ENCODE results near the gene UNKL.

Gene UNKL

DNA sequence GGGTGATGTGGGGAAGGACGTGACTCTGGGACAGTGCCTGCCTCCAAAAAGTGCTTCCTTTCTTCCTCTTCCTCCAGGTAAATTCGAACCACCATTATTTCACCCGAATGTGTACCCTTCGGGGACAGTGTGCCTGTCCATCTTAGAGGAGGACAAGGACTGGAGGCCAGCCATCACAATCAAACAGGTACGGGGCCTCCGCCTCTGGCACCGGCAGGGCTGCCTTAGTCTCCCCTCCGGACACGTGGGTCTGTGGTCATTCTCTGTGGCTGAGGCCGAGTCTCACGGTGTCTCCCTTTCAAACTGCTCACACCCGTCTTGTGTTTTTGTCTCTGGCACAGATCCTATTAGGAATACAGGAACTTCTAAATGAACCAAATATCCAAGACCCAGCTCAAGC lies 94.4 kb downstream of the UNKL start:
- TF ChIP-seq, protein P1, sequence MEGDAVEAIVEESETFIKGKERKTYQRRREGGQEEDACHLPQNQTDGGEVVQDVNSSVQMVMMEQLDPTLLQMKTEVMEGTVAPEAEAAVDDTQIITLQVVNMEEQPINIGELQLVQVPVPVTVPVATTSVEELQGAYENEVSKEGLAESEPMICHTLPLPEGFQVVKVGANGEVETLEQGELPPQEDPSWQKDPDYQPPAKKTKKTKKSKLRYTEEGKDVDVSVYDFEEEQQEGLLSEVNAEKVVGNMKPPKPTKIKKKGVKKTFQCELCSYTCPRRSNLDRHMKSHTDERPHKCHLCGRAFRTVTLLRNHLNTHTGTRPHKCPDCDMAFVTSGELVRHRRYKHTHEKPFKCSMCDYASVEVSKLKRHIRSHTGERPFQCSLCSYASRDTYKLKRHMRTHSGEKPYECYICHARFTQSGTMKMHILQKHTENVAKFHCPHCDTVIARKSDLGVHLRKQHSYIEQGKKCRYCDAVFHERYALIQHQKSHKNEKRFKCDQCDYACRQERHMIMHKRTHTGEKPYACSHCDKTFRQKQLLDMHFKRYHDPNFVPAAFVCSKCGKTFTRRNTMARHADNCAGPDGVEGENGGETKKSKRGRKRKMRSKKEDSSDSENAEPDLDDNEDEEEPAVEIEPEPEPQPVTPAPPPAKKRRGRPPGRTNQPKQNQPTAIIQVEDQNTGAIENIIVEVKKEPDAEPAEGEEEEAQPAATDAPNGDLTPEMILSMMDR (IDR thresholded peaks at IDR 0.05; ENCODE audit: insufficient read depth, low read length, poor library complexity, severe bottlenecking) = no peak
- no peak for TF ChIP-seq EZH2phosphoT487 (conservative IDR thresholded peaks at IDR 0.05; ENCODE audit: low read length)
- Histone ChIP-seq H3K79me2 (ENCODE audit: insufficient read depth, low read length) (peaks cover 20% of the 10 kb centered on the region), H3K36me3 (ENCODE audit: low read length) (peaks cover 4% of the 10 kb centered on the region; the same call in 1 of the 2 replicates), H3K27me3 (ENCODE audit: low read length) (no peaks in the 10 kb centered on the region), H3K4me2 (ENCODE audit: low read depth, low read length, poor library complexity, severe bottlenecking) (no peak overlapping the region), H3K27ac (ENCODE audit: low read depth, low read length) (no peak overlapping the region), H3K4me3 (ENCODE audit: insufficient read depth, low read length, poor library complexity, severe bottlenecking) (no peak overlapping the region), H4K20me1 (ENCODE audit: low read depth, low read length) (no peaks in the 10 kb centered on the region), H3K9me2 (replicated peaks; ENCODE audit: insufficient read depth, low read length) (no peaks in the 10 kb centered on the region), H3K9me3 (ENCODE audit: insufficient read depth, low read length) (no peaks in the 10 kb centered on the region), H2AFZ (ENCODE audit: low read depth, low read length, severe bottlenecking) (no peak overlapping the region), H3F3A (ENCODE audit: insufficient read depth) (0 out of 2 replicates have a peak, but pooled peaks cover 3% of the 10 kb centered on the region), H3K9ac (ENCODE audit: low read length) (no peak overlapping the region)

DNA sequence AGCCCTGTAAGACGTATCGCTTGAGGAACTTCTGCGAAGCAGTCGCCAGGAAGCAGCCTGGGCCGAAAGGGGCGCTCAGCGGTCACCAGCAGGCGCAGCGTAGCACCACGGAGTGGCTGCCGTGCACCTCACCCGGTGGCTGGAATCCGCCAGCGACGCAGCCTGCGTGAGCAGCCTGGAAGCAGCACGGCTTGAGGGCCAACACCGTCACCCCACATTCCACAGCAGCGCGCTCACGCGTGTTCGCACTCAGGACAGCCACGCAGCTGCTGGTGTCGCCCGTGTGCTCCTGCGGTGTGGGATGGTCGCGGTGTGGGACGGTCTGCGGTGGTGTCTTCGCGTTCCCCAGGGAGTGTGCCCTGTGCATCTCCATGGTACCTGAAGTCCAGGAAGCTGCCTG lies 95.5 kb downstream of the UNKL start:
- no peaks in the 10 kb centered on the region for H3K9me3 ChIP-seq (ENCODE audit: insufficient read depth, low read length)
- H3K9me2 ChIP-seq (replicated peaks; ENCODE audit: insufficient read depth, low read length) = no peaks in the 10 kb centered on the region
- no peak overlapping the region for H3K27ac ChIP-seq (ENCODE audit: low read depth, low read length)
- no peak overlapping the region for H3K9ac ChIP-seq (ENCODE audit: low read length)
- no peak for TF ChIP-seq EZH2phosphoT487 (conservative IDR thresholded peaks at IDR 0.05; ENCODE audit: low read length)
- TF ChIP-seq, protein P1 (IDR thresholded peaks at IDR 0.05; ENCODE audit: insufficient read depth, low read length, poor library complexity, severe bottlenecking) = no peak
- no peaks in the 10 kb centered on the region for H3K27me3 ChIP-seq (ENCODE audit: low read length)
- no peak overlapping the region for H3K4me3 ChIP-seq (ENCODE audit: insufficient read depth, low read length, poor library complexity, severe bottlenecking)
- no peak overlapping the region for H3K4me2 ChIP-seq (ENCODE audit: low read depth, low read length, poor library complexity, severe bottlenecking)
- peaks cover 4% of the 10 kb centered on the region; the same call in 1 of the 2 replicates for H3K36me3 ChIP-seq (ENCODE audit: low read length)
- H3F3A ChIP-seq (ENCODE audit: insufficient read depth) = no peaks in the 10 kb centered on the region
- no peaks in the 10 kb centered on the region; the same call in 1 of the 2 replicates for H4K20me1 ChIP-seq (ENCODE audit: low read depth, low read length)
- peaks cover 30% of the 10 kb centered on the region for H3K79me2 ChIP-seq (ENCODE audit: insufficient read depth, low read length)
- H2AFZ ChIP-seq (ENCODE audit: low read depth, low read length, severe bottlenecking) = no peak overlapping the region

DNA sequence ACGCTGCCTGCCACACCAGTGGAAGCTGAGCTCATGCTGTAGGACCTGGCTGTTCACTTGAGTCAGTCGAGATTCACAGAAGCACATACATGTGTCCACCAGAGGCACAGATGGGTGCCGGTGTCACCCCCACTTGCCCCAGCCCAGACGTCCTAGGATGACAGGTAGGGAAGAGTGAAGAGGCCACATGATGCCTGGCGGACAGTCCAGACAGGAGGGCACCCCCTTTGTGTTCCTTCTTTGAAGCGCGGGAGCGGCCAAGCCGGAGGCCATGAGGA lies 96.3 kb downstream of the UNKL start:
- Histone ChIP-seq H3K27ac (ENCODE audit: low read depth, low read length) (no peak overlapping the region), H2AFZ (ENCODE audit: low read depth, low read length, severe bottlenecking) (no peak overlapping the region), H4K20me1 (ENCODE audit: low read depth, low read length) (no peaks in the 10 kb centered on the region; the same call in 1 of the 2 replicates), H3K36me3 (ENCODE audit: low read length) (peaks cover 4% of the 10 kb centered on the region; the same call in 1 of the 2 replicates), H3K9ac (ENCODE audit: low read length) (no peak overlapping the region), H3F3A (ENCODE audit: insufficient read depth) (no peaks in the 10 kb centered on the region), H3K4me2 (ENCODE audit: low read depth, low read length, poor library complexity, severe bottlenecking) (no peak overlapping the region), H3K4me3 (ENCODE audit: insufficient read depth, low read length, poor library complexity, severe bottlenecking) (no peak overlapping the region), H3K9me2 (replicated peaks; ENCODE audit: insufficient read depth, low read length) (no peaks in the 10 kb centered on the region), H3K79me2 (ENCODE audit: insufficient read depth, low read length) (peaks cover 38% of the 10 kb centered on the region), H3K27me3 (ENCODE audit: low read length) (no peaks in the 10 kb centered on the region), H3K9me3 (ENCODE audit: insufficient read depth, low read length) (no peaks in the 10 kb centered on the region)
- TF ChIP-seq, protein P1 (IDR thresholded peaks at IDR 0.05; ENCODE audit: insufficient read depth, low read length, poor library complexity, severe bottlenecking) = no peak
- no peak for TF ChIP-seq EZH2phosphoT487 (conservative IDR thresholded peaks at IDR 0.05; ENCODE audit: low read length)
